ENCODE data around the gene ATG7.
"Not testable (repeated sequence)": the region's sequence is repeated elsewhere in the genome, so short reads cannot be mapped to it uniquely, and the experiment has no call there.

The ATG7 gene

DNA sequence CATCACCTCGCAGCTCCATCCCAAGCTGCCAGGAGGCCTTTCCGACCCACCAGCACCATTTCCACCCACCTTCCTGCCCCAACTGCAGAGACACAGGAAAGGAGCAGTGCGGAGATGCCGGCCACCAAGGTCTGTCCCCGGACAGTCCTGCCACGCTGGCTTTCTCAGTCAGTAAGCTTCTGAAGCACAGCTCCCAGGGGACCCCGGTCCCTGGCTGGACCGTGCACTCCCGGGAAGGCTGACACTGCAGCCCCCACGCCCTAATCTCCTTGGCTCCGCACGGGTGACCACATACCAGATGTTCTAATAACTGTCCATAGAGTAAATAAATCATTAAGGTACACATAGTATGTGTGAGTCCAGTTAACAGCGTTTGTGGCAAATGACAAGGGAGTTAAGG, 298.1 kb downstream of the ATG7 start:
- Histone ChIP-seq H3K79me1 (ENCODE audit: low read depth, low read length) (peaks cover 24% of the 10 kb centered on the region), H2BK5ac (ENCODE audit: low read length) (no peak overlapping the region), H3K23ac (ENCODE audit: low read depth, low read length, poor library complexity) (no peak overlapping the region), H3K4me2 (ENCODE audit: insufficient read depth, low read length, poor library complexity, severe bottlenecking) (no peak overlapping the region), H2BK120ac (ENCODE audit: low read depth, low read length) (no peak overlapping the region), H2BK12ac (ENCODE audit: low read length) (no peak overlapping the region), H2AFZ (ENCODE audit: low read length) (no peak overlapping the region), H3K4me3 (ENCODE audit: low read length in 2 of 2) (no peak overlapping the region), H3K27me3 (ENCODE audit: control insufficient read depth in 3 of 3, insufficient read depth in 3 of 3, low read depth in 1 of 3, low read length in 3 of 3) (no peaks in the 10 kb centered on the region), H3K9me3 (replicated peaks in 1 of 2; ENCODE audit: control insufficient read depth in 2 of 2, insufficient read depth in 1 of 2, low read depth in 1 of 2, low read length in 2 of 2) (no peaks in the 10 kb centered on the region), H3K36me3 (replicated peaks in 1 of 2; ENCODE audit: control insufficient read depth in 2 of 2, insufficient read depth in 2 of 2, low read length in 2 of 2) (peaks cover 16 to 91% of the 10 kb centered on the region in 2 donors), H4K91ac (ENCODE audit: low read depth, low read length, poor library complexity) (no peak overlapping the region), H3K4me1 (ENCODE audit: control insufficient read depth in 2 of 2, insufficient read depth in 1 of 2, low read depth in 1 of 2, low read length in 2 of 2) (no peaks in the 10 kb centered on the region), H2BK15ac (ENCODE audit: low read length) (no peak overlapping the region), H3K27ac (replicated peaks; ENCODE audit: low read length) (no peak overlapping the region), H3K4ac (ENCODE audit: low read length) (no peak overlapping the region), H4K8ac (ENCODE audit: low read depth, low read length) (no peak overlapping the region), H3K18ac (ENCODE audit: low read length) (peak overlapping the region; percentile 77), H3K9ac (ENCODE audit: low read depth, low read length, poor library complexity) (no peak overlapping the region), H2AK5ac (ENCODE audit: low read depth, low read length) (no peak overlapping the region), H3K14ac (ENCODE audit: low read length) (no peak overlapping the region)
- DNase-seq (ENCODE audit: low spot score): no peak
- no CpG with 5 or more reads among the region's 13 CpGs for WGBS, 2 donors (ENCODE audit: extremely low coverage in 2 of 2, insufficient read length in 2 of 2, insufficient replicate concordance in 1 of 2)

DNA sequence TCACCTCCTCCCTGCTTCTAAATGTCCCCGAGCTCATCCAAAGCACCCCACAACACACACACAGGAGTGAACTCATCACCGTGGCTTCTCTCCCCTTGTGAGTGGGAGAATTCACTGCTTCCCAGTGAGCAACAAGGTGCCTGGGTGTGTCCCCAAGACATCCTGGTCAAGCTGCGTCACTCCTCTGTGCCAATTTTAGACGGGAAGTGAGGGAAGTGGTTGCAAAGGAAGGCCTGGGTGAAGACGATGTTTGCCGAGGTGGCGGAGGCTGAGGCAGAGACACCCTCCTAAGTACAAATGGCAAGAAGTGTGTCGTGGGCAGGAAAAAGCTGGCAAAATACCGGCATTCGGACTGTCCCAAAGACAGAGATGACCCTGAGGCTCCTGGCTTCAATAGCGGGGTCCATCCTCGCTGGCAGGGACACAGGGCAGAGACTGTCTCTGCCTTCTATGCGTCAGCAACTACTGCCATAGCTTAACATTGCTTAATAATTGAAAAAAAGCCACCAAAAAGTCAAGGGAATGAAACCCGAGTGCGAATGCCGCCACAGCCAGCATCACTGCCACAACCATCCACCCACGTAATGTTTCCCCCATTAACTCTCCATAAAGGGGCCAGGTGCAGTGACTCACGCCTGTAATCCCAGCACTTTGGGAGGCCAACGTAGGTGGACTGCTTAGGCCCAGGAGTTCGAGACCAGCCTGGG, 298.7 kb downstream of the ATG7 start:
- H3K79me1 ChIP-seq (ENCODE audit: low read depth, low read length): peaks cover 19% of the 10 kb centered on the region
- no peak overlapping the region for H3K23ac ChIP-seq (ENCODE audit: low read depth, low read length, poor library complexity)
- H3K9me3 ChIP-seq (replicated peaks in 1 of 2; ENCODE audit: control insufficient read depth in 2 of 2, insufficient read depth in 1 of 2, low read depth in 1 of 2, low read length in 2 of 2): no peaks in the 10 kb centered on the region
- no peak overlapping the region for H3K14ac ChIP-seq (ENCODE audit: low read length)
- no peak overlapping the region for H2AFZ ChIP-seq (ENCODE audit: low read length)
- no peak overlapping the region for H3K27ac ChIP-seq (replicated peaks; ENCODE audit: low read length)
- no peak overlapping the region for H2BK12ac ChIP-seq (ENCODE audit: low read length)
- no peak overlapping the region for H2BK120ac ChIP-seq (ENCODE audit: low read depth, low read length)
- H3K4me1 ChIP-seq (ENCODE audit: control insufficient read depth in 2 of 2, insufficient read depth in 1 of 2, low read depth in 1 of 2, low read length in 2 of 2): no peaks in the 10 kb centered on the region
- no peak overlapping the region for H3K4me3 ChIP-seq (ENCODE audit: low read length in 2 of 2)
- no peak overlapping the region for H4K8ac ChIP-seq (ENCODE audit: low read depth, low read length)
- H3K4ac ChIP-seq (ENCODE audit: low read length): no peak overlapping the region
- no peak overlapping the region for H2BK15ac ChIP-seq (ENCODE audit: low read length)
- no CpG with 5 or more reads among the region's 20 CpGs for WGBS, 2 donors (ENCODE audit: extremely low coverage in 2 of 2, insufficient read length in 2 of 2, insufficient replicate concordance in 1 of 2)
- no peak for DNase-seq (ENCODE audit: low spot score)
- H4K91ac ChIP-seq (ENCODE audit: low read depth, low read length, poor library complexity): no peak overlapping the region
- H3K36me3 ChIP-seq (replicated peaks in 1 of 2; ENCODE audit: control insufficient read depth in 2 of 2, insufficient read depth in 2 of 2, low read length in 2 of 2): peaks cover 11 to 91% of the 10 kb centered on the region in 2 donors
- H3K27me3 ChIP-seq (ENCODE audit: control insufficient read depth in 3 of 3, insufficient read depth in 3 of 3, low read depth in 1 of 3, low read length in 3 of 3): no peaks in the 10 kb centered on the region
- no peak overlapping the region for H2BK5ac ChIP-seq (ENCODE audit: low read length)
- no peak overlapping the region for H3K4me2 ChIP-seq (ENCODE audit: insufficient read depth, low read length, poor library complexity, severe bottlenecking)
- H3K18ac ChIP-seq (ENCODE audit: low read length): no peak overlapping the region
- no peak overlapping the region for H3K9ac ChIP-seq (ENCODE audit: low read depth, low read length, poor library complexity)
- no peak overlapping the region for H2AK5ac ChIP-seq (ENCODE audit: low read depth, low read length)

DNA sequence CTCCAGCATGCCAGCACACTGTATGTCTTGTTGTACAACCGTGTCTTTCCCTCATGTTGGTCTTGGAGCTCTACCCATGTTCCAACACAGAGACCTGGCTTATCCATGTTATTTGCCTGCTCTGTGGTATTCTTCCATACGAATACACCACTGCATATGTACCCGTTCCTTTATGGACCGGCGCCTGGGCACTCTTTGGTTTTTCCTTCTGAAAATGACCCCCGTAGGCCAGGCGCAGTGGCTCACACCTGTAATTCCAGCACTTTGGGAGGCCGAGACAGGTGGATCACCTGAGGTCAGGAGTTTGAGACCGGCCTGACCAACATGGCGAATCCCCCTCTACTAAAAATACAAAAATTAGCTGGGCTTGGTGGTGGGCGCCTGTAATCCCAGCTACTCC, 300.5 kb downstream of the ATG7 start:
- not testable (repeated sequence) for H4K8ac ChIP-seq (ENCODE audit: low read depth, low read length); H2BK12ac ChIP-seq (ENCODE audit: low read length); H3K27ac ChIP-seq (replicated peaks; ENCODE audit: low read length); H3K4me1 ChIP-seq (ENCODE audit: control insufficient read depth in 2 of 2, insufficient read depth in 1 of 2, low read depth in 1 of 2, low read length in 2 of 2); H3K9ac ChIP-seq (ENCODE audit: low read depth, low read length, poor library complexity); DNase-seq (ENCODE audit: low spot score); H2AK5ac ChIP-seq (ENCODE audit: low read depth, low read length); H3K4ac ChIP-seq (ENCODE audit: low read length); H3K14ac ChIP-seq (ENCODE audit: low read length); H2AFZ ChIP-seq (ENCODE audit: low read length); H2BK120ac ChIP-seq (ENCODE audit: low read depth, low read length); H3K23ac ChIP-seq (ENCODE audit: low read depth, low read length, poor library complexity); H3K4me2 ChIP-seq (ENCODE audit: insufficient read depth, low read length, poor library complexity, severe bottlenecking); H3K4me3 ChIP-seq (ENCODE audit: low read length in 2 of 2); H2BK15ac ChIP-seq (ENCODE audit: low read length); H3K18ac ChIP-seq (ENCODE audit: low read length); H2BK5ac ChIP-seq (ENCODE audit: low read length); H3K9me3 ChIP-seq (replicated peaks in 1 of 2; ENCODE audit: control insufficient read depth in 2 of 2, insufficient read depth in 1 of 2, low read depth in 1 of 2, low read length in 2 of 2); H3K27me3 ChIP-seq (ENCODE audit: control insufficient read depth in 3 of 3, insufficient read depth in 3 of 3, low read depth in 1 of 3, low read length in 3 of 3); H4K91ac ChIP-seq (ENCODE audit: low read depth, low read length, poor library complexity)
- Histone ChIP-seq H3K36me3 (replicated peaks in 1 of 2; ENCODE audit: control insufficient read depth in 2 of 2, insufficient read depth in 2 of 2, low read length in 2 of 2) (peaks cover 7 to 77% of the 10 kb centered on the region in 2 donors), H3K79me1 (ENCODE audit: low read depth, low read length) (peaks cover 19% of the 10 kb centered on the region)
- WGBS, 2 donors (ENCODE audit: extremely low coverage in 2 of 2, insufficient read length in 2 of 2, insufficient replicate concordance in 1 of 2): no CpG with 5 or more reads among the region's 11 CpGs

DNA sequence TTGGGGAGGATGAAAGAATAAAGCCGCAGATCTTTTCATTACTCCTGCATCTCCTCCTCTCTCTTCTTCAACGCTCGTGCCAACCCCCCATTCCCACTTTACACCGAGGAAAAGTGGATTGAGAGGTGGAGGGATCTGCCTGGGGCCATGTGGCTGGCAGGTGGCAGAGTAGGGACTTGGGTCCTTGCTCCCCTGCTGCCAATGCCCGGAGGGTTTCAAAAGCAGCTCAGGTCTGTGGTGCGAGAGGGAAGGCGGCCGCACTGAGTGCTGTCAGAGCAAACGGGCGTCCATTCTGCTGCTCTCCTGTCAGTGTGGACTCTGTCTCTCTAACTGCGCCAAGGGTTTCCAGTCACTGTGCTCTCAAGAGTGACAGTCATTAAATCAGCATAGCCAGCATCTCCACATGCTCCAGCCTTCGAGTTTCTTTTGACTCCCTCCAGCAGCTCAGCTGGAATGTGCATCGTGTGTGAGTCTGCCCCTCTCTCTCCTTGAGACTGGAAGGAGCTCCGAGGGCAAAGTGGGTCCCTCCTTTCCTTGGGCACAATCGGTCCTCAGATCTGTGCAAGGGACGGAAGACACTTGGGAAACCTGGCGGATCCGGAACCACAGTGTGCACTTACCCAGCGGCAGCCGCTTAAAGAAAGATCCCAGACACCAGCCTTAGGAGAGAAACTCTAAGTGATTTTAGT, 302.9 kb downstream of the ATG7 start:
- Histone ChIP-seq H2AFZ (ENCODE audit: low read length) (no peak overlapping the region), H2BK12ac (ENCODE audit: low read length) (no peak overlapping the region), H3K4ac (ENCODE audit: low read length) (no peak overlapping the region), H3K23ac (ENCODE audit: low read depth, low read length, poor library complexity) (no peak overlapping the region), H2BK120ac (ENCODE audit: low read depth, low read length) (no peak overlapping the region), H3K14ac (ENCODE audit: low read length) (no peak overlapping the region), H2BK15ac (ENCODE audit: low read length) (no peak overlapping the region), H3K27ac (replicated peaks; ENCODE audit: low read length) (no peak overlapping the region), H4K91ac (ENCODE audit: low read depth, low read length, poor library complexity) (no peak overlapping the region), H4K8ac (ENCODE audit: low read depth, low read length) (no peak overlapping the region), H3K4me2 (ENCODE audit: insufficient read depth, low read length, poor library complexity, severe bottlenecking) (no peak overlapping the region), H3K18ac (ENCODE audit: low read length) (no peak overlapping the region), H3K4me1 (ENCODE audit: control insufficient read depth in 2 of 2, insufficient read depth in 1 of 2, low read depth in 1 of 2, low read length in 2 of 2) (peaks cover 3 to 7% of the 10 kb centered on the region in 2 donors), H3K79me1 (ENCODE audit: low read depth, low read length) (peaks cover 7% of the 10 kb centered on the region), H3K36me3 (replicated peaks in 1 of 2; ENCODE audit: control insufficient read depth in 2 of 2, insufficient read depth in 2 of 2, low read length in 2 of 2) (peaks cover 7 to 59% of the 10 kb centered on the region in 2 donors), H3K4me3 (ENCODE audit: low read length in 2 of 2) (no peak overlapping the region), H3K27me3 (ENCODE audit: control insufficient read depth in 3 of 3, insufficient read depth in 3 of 3, low read depth in 1 of 3, low read length in 3 of 3) (no peaks in the 10 kb centered on the region), H3K9ac (ENCODE audit: low read depth, low read length, poor library complexity) (no peak overlapping the region), H2AK5ac (ENCODE audit: low read depth, low read length) (peak overlapping the region; percentile 17), H3K9me3 (replicated peaks in 1 of 2; ENCODE audit: control insufficient read depth in 2 of 2, insufficient read depth in 1 of 2, low read depth in 1 of 2, low read length in 2 of 2) (peaks cover 0 to under 1% of the 10 kb centered on the region in 2 donors), H2BK5ac (ENCODE audit: low read length) (no peak overlapping the region)
- DNase-seq (ENCODE audit: low spot score): no peak
- WGBS, 2 donors (ENCODE audit: extremely low coverage in 2 of 2, insufficient read length in 2 of 2, insufficient replicate concordance in 1 of 2): no CpG with 5 or more reads among the region's 20 CpGs
